GM19395 (cell line): ENCODE measurements around the gene GNL1.

Experiments
- ATAC-seq: cut with Tn5 transposase; IDR thresholded peaks from one replicate; pipeline ENCODE4 v1.9.1; 2021; ENCODE audit warnings: mild to moderate bottlenecking, moderate library complexity; ENCODE audit not compliant: unreplicated experiment

GNL1 gene

DNA sequence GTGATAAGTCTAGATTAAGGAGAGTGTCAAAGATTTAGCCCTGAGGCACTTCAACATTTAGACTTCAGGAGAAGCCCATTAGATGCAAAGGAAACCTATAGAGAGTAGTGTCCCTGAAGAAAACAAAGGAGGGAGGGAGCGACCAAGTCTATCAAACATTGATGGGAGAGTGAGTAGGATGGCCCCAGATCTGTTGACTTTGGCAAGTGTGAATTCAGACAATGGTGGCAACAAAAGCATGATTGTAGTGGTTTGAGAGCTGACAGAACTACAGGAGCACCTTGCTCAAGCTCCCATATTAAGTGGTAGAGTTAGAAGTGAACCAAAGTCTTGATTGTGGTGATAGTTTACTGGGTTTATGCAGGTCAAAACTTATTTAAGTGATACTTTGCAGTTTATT lies 14.0 kb upstream of the GNL1 start:
- ATAC-seq: no peak

DNA sequence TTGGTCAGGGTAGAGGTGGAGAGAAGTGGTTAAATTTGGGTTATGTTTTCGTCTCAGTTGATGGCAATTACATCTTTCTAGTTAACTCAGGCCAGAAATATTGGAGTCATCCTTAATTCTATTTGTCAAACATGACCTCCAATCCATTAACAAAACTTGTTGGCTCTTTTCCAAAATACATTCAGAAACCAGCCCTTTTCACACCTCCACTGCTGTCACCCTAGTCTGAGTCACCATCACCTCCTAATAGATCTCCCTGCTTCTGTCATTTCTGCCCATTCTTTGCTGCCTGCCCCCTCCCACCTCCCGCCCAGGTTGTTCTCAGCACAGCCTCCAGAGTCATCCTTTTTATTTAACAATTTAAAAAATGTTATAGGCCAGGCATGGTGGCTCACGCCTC lies 12.0 kb upstream of the GNL1 start:
- no peak for ATAC-seq

DNA sequence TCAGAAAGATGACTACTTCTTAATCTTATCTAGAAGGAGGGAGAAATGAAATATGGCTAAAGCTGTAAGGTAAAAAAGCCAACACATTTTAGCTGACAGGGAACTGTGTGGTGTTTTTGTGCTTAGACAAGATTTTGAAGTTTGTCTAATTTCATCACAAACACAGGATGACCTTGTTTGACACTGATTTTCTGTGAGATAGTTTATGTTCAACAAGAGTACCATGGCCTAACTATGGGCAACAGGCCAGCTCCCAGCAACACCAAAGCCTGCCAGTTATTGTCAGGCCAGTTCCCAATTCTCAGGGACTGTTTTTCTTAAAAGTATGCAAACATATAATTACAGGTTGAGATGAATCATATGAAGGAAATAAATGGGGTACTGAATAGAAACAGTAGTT lies 9.5 kb upstream of the GNL1 start:
- no peak for ATAC-seq

DNA sequence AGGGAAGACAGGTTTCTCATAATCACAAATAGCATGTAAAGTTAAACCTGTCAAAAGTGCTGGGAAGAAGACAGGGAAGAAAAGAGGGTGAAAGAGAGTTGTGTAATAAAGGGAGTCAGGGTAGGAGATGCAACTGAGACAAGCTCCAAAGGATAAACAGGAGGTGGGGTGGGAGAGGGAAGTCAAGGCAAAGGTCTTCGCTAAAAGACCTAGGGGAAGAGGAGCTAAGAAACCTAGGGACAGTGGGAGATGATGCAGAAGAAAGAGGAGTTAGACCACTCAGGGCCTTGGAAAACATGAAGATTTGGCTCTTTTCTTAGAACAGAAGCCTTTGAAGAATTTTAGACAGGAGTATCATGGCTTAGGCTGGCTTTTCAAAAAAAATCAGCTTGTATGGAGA lies 7.8 kb upstream of the GNL1 start:
- no peak for ATAC-seq

DNA sequence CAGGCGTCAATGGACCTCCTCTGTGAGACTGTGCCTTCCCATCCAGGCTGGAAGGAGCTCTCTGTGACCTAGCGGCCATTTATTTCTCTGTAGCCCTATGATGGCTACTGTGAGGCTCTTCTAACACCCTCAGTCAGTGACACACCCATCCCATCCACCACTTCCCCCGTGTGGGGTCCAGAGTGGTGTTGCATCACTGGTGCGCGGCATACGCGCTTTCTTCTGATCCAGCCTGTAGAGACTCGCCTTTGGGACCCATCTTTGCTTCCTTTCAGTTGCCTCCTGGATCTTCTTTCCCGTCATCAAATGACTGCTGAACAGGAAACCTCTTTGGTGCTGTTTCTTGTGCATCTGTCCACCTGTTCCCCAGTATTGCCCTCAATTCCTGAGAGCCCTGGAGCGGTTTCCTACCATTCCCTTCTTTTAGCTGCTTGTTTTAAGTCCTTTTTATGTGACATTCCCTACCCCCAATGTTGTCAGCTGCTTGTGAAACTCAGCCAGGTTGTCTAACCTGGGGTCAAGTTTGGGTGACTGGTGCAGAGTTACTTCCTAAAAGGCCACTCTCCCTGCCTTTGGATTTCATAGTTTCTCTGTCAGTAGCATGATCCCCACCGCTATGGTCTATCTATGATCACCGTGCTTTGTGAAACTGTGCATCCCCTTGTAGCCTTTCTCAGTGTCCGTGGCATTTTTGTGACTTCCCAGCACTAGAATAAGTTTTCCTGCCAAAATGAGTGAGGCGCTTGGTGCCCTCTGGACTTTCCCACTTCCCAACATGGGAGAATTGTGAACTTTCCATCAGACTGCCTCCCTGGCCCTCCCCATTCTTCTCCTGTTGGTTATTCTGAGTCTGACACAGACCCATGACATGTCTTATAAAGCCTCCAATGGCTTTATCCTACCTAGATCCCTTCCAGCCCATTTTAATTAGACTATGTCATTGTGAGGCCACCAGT lies 6.5 kb upstream of the GNL1 start:
- no peak for ATAC-seq

DNA sequence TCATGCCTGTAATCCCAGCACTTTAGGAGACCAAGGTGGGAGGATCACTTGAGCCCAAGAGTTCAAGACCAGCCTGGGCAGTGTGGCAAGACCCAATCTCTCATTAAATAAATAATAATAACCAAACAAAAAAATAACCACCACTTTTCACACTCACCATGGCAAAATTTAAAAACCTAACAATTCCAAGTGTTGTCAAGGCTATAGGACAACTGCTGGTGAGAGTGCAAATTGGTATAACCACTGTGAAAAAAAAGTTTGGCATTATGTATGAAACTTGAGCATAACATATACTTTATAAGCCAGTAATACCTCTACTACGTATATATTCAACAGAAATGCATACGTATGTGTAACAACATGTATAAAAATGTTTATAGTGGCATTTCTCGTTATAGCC lies 4.6 kb upstream of the GNL1 start:
- no peak for ATAC-seq

DNA sequence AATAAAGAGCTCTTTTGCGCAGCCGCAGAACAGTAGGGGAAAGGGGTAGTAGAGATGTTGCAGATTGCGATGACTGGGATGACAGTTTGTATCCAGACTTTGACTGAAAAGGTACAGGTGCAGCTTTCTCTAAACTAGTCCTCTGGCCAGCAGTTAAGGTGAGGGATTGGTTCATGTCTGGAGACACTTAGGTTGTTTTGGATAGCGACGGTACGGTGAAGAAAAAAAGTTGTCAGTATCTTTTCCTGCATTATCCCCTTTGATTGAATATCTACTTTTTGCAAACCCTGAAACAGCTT lies 1.3 kb upstream of the GNL1 start:
- ATAC-seq: no peak

DNA sequence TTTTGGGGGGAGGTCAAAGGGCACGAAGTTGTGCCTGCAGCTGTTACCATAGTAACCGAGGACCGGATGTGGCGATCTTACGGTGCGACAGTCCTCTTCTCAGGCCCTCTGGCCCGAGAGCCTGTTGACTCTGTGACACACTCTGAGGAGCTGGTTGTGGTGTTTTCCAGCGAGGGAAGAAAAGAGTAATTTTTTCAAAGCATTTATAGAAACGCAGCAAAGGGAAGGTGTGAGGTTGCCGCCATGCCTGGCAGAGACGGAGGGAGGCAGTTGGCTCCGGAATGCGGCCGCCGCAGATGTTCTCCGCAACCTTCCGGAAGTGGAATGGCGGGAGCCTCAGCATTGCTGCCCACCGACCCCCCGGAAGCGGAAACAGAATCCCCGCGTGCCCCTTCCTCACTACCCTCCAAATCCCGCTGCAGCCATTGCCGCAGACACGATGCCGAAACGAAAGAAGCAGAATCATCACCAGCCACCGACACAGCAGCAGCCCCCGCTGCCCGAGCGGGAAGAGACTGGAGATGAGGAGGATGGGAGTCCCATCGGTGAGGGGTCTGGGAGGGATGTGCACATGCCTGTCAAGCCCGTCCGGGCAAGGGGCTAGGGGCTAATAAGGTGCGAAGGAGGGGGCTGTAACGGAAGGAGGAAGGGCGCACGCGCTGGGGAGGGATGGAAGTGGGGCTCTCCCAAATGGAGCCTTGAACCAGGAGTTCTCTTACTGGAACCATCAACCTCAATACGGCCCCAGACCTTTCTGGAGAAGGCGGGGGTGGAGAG lies 805 bp upstream of the GNL1 start, which contains the start of gene PRR3:
Gene PRR3 (plus strand): TSS at position 390 of the 777 bp plus-strand sequence. CDS start 50 bp downstream, at position 440.
- ATAC-seq: peak; percentile 62

DNA sequence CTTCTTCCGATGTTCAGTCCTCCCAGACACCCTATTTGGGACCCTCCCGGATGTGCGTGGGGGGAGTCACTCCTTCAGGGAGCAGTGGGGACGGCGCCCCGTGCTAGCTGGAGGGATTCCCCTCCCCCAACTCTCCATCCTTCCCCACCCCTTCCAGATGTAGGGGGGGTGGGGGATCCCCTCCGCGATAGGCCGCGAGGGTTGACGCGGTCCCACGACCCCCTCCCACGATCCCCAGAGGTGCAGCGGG lies 548 bp downstream of the GNL1 start:
- ATAC-seq: no peak

DNA sequence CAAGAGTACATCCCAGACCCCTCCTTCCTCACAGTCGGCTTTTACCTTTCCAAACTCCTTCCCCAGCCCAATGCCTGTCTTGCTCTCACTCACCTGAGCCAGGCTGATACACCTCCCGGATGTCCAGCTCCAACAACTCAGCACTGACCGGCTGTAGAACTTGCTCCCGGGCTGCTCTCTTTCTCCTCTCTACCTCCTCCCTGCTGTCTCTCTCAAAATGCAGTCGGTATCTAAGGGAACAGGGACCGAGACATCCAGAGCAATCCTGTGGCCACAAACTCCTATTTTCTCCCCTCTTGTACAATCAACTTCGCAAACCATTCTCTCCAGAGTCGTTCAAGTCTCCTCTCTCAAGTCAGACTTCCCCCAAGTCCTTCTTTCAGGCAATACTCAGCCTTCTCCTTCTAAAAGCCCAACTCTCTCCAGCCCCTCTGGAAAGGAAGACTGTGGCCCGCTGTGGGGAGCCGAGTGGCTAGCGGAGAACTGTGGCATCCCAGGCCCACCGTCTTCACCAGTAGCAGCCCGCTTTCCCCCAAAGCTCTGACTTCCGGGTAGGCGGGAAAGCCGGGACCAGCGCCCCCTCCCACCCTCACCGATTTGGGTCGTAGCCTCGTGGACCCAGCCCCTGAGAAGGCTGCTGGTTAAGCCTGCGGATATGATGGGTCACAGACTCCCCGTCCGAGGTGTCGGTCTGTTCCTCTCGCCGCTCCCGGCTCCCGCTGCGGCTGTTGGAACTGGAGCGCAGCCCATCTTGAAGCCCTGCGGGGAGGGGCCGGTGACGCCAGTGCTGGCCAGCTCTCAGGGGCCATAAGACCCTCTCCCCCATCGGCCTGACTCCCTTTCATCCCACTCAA lies 1.1 kb downstream of the GNL1 start:
- no peak for ATAC-seq

DNA sequence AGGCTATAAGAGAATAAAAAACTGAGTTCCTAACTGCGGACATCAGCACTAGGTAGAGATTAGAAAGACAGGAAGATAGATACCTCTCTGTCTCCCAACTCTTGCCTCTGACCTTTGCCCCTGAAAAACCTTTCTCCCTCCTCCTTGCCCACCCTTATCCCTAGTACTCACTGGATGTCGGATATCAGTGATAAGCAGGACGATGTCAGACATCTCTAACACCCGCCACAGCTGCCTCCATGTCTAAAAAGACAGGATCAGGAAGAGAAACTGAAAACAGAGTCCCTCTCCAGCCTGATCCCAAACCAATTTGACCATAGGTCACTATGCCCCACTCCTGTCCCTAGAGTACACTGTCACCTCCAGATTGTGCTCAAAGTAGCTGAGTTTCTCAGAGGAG lies 1.9 kb downstream of the GNL1 start:
- ATAC-seq: no peak

DNA sequence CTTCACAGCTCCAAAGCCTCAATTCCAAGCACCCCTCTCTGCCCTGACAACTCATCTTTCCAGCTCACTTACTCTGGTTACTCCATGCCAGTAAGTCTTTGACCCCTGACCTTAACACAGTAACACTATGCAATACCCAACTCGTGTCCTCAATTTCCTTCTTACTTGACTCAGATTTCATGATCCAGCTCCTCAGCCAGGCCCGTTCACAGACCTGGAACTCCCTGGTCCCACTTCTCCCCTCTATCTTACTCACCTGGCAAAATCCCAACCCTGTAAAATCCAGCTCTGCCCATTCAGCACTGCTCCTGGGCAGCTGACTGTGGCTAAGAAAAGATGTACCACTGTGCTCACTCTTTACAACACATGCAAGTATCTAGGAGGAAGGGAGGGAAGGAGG lies 7.9 kb downstream of the GNL1 start:
- ATAC-seq: no peak

DNA sequence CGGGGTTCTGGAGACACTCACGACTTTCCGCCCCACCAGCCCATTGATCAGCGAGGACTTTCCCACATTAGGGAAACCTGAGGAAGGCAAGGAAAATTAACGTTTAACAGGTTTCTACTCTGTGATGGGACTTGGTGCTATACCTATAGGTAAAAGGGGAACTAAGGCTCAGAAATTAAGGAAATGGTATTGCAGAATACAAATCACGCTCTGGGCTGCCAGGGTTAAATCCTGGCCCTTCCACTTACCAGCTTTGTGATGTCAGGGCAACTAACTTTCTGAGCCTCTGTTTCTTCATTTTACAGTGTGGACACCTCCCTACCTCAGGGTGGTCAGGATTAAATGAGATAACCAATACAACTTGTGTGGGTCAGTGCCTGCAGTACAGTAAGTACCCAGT lies 8.8 kb downstream of the GNL1 start:
- no peak for ATAC-seq

DNA sequence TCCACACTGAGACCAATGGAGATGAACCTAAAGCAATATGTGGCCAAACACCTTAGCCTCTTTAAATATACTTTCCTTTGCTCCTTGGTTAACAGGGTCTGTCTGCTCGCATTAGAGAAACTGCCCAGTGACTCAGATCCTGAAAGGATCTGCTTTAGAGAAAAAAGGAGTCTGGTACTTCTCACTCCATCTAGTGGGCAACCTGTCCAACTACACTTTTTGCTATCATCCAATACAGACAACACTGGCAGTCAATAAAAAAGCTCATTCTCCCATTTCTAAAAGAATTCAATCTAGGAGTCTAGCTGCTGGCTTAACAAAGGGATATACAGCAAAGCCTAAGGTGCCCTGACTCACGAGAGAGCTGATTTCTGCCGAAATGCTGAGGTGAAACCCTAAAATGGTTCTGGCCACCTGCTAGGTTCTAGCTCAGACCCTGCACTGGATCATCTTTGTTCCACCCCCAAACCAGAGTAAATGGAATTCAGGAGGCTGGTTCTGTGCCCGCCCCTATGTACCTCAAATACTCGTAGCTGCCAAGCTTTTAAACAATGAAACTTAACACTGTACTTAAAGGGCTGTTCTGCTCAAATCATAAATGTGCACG lies 11.5 kb downstream of the GNL1 start:
- no peak for ATAC-seq

DNA sequence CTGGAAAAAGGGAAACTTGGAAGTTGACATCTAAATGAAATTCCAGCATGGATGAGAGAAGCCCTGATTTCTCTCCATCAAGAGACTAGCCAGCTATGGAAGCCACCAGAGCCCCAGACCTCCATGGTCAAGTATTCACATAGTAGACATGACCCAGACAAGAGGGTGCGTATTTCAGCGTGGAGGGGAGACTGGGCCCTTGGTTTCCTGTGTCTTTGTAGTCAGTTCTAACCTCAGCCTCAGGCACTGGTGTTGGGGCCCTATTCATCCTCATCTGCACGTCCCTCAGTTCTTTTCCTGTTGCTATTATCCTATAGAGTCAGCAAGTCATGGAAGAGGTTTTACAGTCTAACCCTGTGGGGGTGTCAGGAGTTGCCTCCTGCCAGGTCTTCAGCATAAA lies 12.5 kb downstream of the GNL1 start:
- no peak for ATAC-seq

DNA sequence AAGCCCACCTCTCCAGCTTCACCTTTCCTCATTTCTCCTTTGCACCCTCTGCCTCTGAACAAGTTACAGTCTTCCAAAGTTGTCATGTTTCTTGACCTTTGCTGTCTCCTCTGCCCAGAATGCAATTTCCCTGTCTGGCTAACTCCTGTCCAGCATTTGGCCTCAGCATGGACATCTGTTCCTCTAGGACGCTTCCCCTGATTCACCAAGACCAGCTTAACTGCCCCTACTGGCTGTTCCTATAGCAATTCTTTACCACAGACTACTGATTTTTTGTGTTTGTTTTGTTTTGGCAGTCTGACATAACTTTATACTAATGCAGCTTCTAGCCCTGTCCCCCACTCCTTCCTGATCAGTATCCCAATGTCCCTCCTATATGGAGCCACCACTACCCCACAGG lies 13.4 kb downstream of the GNL1 start:
- ATAC-seq: no peak

DNA sequence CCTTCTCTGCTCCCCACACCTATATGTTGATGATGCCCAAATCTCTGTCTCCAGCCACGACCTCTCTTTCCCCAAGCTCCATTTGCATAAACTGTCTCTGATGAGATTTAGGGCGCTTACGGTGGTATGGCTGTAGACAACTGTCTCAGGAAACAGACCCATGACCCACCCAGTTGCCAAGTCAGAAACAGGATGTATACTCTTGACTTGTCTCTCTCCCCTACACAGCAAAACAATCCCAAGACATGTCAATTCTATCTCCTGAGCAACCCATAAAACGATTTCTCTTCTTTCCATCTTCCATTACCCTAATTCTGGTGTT lies 13.9 kb downstream of the GNL1 start:
- ATAC-seq: no peak

DNA sequence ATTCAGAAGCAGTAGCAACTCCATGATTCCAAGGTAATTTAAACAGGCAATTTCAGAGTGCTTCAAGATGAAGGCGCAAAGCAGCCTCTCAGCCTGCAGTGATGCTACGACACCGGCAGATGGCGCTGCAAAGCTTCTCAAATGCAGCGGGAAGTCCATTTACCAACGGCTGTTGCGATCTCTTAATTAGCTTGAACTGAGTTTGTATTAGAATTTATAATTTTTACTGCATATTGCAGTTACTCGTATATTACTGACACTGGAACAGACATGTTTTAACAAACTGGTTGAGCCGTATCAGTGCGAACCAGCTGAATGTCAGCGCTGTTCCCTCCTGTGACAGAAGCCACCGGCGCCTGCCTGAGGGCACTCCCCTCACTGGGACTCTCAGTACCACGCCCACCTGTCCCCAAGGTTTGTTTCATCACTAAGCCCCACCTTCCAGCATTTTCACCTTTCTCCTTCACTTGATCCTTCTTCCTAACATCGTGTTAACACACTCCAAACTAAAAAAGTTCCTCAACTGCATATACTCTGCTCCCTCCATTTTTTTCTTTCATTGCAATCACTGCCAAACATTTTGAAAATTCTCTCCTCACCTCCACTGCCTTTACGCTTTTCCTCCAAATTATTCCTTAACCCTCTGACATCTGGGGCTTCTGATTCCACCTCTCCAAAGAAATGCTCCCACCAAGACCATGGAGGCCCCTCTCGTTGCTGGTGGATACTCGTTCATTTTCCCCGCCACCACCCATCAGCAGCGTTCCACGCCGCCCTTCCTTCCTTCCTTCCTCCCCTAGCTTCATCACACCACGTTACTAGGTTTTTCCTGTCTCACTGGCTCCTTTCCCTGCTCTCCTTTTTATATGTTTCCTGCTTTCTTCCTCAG lies 14.5 kb downstream of the GNL1 start:
- ATAC-seq: no peak

DNA sequence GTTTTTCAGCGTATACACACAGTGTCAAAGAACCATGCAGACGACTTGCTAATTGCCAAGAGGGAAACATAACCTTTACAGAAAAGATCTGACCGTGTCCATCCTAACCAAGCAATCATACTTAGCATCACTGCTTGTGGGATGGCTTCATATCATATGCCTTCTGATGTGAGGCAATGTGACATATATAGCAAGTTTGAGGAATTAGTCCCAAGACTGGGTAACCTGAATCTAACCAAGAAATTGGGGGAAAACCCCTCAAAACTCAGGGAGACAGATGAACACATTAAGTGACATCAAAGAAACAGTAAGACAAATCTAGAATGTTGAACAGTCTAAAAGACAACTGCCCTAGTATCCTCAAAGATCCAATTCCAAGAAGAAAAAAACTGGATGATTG lies 18.4 kb downstream of the GNL1 start:
- ATAC-seq: no peak
